GM23248 (cell line): ENCODE results near the gene GGT6.

Experiments used
- EZH2 ChIP-seq: fragments of 200-600 bp; sonication (generic); IDR thresholded peaks from 2 replicates; pipeline ENCODE4 v1.6.1; 2018; ENCODE audit warnings: antibody characterized with exemption, mild to moderate bottlenecking; ENCODE audit not compliant: insufficient read depth, poor library complexity, severe bottlenecking
- EZH2phosphoT487 ChIP-seq: fragments of 200-600 bp; sonication (generic); IDR thresholded peaks from 2 replicates; pipeline ENCODE4 v1.6.1; 2018; ENCODE audit warnings: antibody characterized with exemption, moderate library complexity, mild to moderate bottlenecking, low read depth; ENCODE audit not compliant: insufficient read depth

DNA sequence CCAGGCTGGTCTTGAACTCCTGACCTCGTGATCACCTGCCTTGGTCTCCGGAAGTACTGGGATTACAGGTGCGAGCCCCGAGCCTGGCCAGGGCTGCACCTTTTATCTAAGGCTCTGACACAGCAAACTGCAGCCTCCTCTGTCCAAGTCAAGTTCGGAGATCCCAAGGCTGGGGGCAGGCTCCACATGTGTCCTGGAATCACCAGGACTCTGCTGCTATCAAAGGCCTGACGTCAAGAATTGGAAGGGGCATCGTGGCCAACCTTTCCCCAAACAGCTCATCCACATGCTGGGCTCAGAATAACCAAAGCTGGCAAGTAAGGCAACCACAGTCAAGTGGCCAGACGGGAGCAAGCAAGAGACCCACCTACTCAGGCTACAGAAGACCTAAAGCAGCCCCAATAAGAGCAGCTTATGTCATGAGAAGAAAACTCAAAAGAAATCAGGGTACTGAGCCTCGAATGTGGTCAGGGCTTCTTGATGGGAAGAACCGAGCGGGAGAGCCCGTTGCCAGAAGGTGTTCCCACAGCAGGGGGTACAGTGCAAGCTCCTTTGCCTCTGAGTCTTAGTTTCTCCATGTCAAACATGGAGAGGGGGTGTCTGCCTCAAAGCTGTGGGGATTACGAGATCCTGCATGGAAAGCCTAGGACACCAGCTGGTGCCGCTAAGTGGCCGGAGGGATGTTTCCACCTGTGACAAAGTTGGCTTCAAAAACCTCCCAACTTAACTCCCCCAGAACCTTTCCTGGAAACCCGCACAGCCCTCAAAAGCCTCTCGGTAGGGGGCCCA, 13.1 kb downstream of the GGT6 start:
- TF ChIP-seq EZH2 (no peak), EZH2phosphoT487 (no peak)
